ENCODE results near the gene RAB9A.
"Not testable (repeated sequence)": the region's sequence is repeated elsewhere in the genome, so short reads cannot be mapped to it uniquely, and the experiment has no call there.

Gene RAB9A

DNA sequence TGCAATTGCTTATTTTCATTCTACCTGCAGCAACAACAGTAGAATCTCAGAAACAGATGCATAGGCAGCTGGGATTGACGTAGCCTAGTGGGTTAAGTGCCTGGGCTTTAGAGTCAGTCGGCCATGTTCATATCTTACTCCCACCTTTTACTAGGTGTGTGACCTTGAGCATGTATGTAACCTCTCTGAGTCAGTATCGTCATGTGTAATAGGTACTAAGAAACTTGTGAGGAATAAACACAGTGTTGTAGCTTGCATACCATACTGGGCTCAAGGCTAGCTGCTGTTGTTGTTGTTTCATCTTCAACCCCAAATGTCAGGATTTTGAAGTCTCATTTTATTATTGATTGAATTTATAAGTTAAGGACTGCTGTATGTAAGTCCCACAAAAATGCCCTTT lies 14.2 kb downstream of the RAB9A start:
- no peak for DNase-seq

GRCh38 chrX:13703589-13703988 lies 14.7 kb downstream of the RAB9A start:
- DNase-seq = no peak

DNA sequence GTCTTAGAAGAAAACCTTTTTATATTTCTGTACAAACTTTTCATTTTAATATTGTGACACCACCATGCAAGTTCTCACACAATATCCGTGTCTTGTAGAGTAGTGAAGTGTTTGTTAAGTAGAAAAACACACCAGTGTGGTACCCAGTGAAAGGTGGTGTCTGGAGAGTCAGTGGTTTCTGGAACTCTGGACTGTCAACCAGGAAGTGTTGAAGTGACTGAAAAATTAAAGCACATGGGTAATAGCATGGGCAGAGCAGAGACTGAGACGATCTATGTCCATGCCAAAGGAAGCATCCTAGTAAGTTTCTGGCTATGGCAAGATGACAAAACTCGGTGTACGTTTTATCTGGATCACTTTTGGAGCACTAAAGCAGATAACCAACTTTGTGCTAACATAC lies 22.2 kb downstream of the RAB9A start:
- no peak for DNase-seq

- no peak for DNase-seq
Measured at GRCh38 chrX:13716455-13716854, 27.5 kb downstream of the RAB9A start.

DNA sequence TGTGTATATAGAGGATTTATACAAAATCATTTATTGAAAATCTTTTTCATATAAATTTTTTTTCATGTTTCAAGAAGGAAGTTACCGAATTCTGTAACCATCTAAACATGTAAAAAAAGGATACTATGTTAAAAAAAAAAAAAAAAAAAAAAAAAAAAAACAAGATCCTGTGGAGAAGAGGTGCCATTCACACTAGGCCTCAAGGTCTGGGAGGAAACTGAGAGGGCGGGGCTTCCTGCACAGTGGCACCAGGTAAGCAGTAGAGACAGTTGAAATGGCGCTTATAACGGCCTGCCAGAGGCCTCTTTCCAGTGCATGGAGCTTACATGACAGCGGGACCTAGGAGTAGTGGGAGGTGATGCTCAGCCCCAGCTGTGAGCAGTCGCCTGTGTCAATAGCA lies 28.0 kb downstream of the RAB9A start:
- DNase-seq = peak; percentile 47

DNA sequence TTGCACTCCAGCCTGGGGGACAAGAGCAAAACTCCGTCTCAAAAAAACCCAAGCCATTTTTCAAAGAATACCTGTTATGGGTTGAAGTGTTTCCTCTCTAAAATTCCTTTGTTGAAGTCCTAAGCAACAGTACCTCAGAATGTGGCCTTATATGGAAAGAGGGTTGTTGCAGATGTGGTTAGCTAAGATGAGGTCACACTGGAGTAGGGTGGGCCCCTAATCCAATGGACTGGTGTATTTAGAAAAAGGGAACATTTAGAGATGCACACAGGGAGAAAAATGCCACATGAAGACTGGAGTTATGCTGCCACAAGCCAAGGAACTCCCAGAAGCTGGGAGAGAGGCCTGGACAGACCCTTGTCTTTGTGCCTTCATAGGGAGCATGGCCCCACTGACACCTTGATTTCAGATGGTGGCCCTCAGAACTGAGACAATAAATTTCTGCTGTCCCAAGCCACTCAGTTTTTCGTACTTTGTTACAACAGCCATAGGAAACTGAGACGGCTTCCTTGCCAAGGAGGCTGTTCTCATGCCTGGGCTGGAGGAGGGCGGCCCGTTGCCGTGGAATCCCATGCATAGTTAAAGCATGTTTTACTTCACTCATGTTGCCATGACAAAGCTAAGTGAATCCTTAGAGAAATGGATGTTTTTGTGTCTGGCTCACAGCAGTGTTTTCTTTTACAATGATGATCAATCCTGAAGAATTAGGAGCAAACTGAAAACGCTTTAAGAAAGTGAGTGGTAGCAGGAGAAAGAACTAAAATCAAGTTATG lies 29.0 kb downstream of the RAB9A start:
- no peak for DNase-seq

- peak; percentile 53 for DNase-seq
Measured at GRCh38 chrX:13719192-13719856, 30.4 kb downstream of the RAB9A start.

- no peak for DNase-seq
Measured at GRCh38 chrX:13721371-13721770, 32.4 kb downstream of the RAB9A start.

DNA sequence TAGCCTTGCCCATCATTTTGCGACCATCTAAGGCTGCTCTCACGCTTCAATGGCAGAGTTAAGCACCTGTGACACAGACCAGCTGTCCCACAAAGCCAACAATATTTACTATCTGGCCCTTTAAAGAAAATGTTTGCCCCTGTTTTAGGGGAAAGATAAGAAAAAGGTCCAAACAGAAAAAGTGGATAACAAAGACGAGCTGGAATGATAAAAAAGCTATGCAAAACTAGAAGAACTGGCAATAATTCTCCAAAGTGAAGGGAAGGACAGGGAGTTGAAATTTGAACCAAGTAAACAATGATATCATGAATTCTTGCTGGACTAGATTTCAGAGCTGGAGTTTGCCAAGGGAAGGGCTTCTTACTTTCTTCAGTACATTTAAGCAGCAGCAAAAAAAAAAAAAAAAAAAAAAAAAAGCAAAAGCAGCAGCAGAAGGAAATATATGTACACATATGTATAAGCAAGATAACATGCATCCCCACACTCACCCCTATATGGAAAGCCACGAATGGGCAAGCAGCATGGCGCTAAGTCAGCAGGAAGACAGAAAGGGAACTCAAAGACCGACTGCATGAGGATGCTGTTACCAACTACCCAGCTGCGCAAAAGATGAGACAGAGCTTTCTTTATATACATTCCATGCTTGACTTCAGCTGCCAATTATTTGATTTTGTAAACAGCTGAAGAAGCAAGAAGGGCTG lies 33.0 kb downstream of the RAB9A start:
- no peak for DNase-seq

- DNase-seq = peak; percentile 75
Measured at GRCh38 chrX:13724878-13725277, 36.0 kb downstream of the RAB9A start.

DNA sequence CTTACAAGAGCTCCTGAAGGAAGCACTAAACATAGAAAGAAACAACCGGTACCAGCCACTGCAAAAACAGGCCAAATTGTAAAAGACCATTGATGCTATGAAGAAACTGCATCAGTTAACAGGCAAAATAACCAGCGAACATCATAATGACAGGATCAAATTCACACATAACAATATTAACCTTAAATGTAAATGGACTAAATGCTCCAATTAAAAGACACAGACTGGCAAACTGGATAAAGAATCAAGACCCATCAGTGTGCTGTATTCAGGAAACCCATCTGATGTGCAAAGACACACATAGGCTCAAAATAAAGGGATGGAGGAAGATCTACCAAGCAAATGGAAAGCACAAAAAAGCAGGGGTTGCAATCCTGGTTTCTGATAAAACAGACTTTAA lies 37.7 kb downstream of the RAB9A start:
- DNase-seq = not testable (repeated sequence)

- not testable (repeated sequence) for DNase-seq
Measured at GRCh38 chrX:13730523-13730922, 41.6 kb downstream of the RAB9A start.

GRCh38 chrX:13732246-13733067 lies 43.5 kb downstream of the RAB9A start:
- DNase-seq = no peak

DNA sequence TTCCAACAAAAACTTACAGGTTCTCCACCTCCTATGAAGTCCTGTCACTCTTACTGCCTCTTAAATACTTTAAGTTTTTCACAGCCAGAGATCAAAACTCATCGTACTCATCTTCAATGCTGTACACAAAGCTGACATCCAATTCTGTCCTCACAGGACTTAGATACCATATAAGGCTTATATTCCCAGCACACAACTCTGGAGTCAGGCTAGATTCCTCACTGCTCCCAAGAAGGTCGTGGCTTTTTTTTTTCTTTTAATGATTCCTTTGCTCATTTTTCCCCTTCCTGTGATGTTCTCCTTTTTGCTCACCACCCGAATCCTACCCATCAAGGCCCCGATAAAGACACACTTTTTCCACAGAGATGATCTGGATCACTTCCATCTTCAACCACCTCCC lies 44.6 kb downstream of the RAB9A start:
- no peak for DNase-seq

GRCh38 chrX:13734278-13735172 lies 45.6 kb downstream of the RAB9A start, which contains the start of the genes OFD1 and TRAPPC2:
OFD1 (plus strand) TSS chrX:13734748; CDS start chrX:13735072, 324 bp downstream.
TRAPPC2 (minus strand) TSS chrX:13734620; CDS start chrX:13719963, 14,657 bp downstream.
- peak; percentile 93 for DNase-seq

DNA sequence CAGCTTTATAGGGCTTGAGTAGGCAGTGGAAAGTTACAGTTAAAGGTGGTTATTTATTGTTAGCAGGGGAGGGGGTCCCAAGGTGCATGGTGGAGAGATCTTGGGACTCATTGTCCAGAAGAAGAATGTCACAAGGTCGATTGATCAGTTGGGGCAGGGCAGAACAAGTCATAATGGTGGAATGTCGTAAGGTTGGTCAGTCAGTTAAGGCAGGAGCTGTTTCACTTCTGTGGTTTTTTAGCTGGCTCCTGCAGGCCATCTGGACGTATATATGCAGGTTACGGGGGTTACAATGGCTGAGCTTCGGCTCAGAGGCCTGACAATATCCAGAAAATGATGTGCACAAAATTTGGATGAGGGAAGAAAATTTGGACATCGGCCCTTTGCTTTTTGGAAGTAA lies 52.8 kb downstream of the RAB9A start:
- DNase-seq = no peak

DNA sequence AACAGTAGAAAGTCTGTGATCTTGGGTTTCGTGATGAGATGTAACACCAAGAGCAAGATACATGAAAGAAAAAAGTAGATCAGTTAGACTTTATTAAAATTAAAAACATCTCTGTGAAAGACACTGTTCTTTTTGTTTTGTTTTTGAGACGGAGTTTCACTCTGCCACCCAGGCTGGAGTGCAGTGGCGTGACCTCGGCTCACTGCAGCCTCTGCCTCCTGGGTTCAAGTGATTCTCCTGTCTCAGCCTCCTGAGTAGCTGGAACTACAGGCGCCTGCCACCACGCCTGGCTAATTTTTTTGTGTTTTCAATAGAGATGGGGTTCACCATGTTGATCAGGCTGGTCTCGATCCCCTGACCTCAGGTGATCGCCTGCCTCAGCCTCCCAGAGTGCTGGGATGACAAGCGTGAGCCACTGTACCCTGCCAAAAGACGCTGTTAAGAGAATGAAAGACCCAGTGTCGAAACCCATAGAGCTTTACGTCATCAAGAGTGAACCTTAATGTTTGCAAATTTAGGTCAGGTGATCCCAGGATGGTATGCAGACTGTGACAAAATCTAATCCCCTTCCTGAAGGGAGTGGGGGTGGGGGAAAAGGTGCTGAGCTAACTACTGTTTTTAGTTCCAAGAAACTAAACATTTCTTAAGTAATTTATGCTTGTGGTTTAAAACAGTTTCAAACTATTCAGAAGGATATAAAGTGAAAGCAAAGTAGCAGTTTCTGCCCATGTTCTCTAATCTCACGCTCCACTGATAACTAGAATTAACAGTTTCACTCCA lies 53.7 kb downstream of the RAB9A start:
- DNase-seq = peak; percentile 70

GRCh38 chrX:13747836-13748235 lies 58.9 kb downstream of the RAB9A start:
- peak; percentile 43 for DNase-seq

- no peak for DNase-seq
Measured at GRCh38 chrX:13748486-13748885, 59.6 kb downstream of the RAB9A start.

DNA sequence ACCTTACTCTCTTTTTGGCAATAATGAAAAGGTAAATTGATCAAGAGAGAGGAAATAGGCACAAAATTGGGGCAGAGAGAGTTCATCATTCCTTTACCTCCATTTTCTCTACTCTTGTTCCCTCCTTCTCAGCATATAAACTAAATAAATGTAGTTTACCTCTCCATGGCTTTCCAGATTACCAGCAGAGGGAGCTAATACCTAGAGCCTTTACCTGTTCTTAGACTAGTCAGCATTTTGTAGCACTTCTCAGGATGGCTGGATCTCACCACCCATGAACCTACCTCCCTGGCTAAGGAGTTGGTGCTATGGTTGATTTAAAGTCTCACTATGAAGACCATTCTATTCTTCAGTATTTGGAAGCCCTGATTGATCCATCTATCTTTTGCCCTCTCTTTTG lies 61.3 kb downstream of the RAB9A start:
- peak; percentile 58 for DNase-seq

DNA sequence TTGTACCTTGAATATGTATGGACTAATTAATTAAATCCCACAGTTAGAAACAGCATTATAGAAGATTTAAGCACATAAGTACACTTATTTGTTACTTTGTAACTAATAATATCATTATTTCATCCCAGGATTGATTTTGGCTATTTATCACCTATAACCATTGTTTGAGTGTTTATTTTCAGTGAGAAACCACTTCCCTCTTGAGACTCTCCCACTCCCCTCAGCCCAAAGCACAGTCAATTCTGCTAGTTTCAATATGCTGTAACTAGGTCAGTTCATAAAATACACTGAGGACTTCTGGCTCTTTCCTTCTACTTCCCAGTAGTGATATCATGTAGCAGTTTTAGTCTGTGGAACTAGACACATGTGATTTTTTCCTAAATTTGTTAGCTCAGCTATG lies 61.9 kb downstream of the RAB9A start:
- no peak for DNase-seq
